IMR-90 (cell line): ENCODE measurements around the gene IL10. TPM values are rescaled to one million over a fixed set of nuclear protein-coding genes. Genes with fewer than 3 reads are reported as not detected.

ENCODE experiments used
- ATAC-seq: fragments of 200-7000 bp; cut with Tn5 transposase; 2 replicates; pipeline ENCODE4 v1.9.1; 2020; ENCODE audit warnings: low read depth, mild to moderate bottlenecking, moderate library complexity
- BruUV-seq: library from RNA; stranded (reverse); fragments of 400-500 nt; replicated peaks from 2 replicates; lab custom pipeline; 2021; lab: Mats Ljungman, UMichigan
- CTCF ChIA-PET: fragments of 300-600 bp; formaldehyde crosslinking; extraction: SDS; loops from one replicate; lab custom pipeline; 2021; ENCODE audit warnings: antibody characterized with exemption; lab: Yijun Ruan, JAX
- POLR2A ChIA-PET: fragments of 300-600 bp; sonication (Branson Sonifier 250); formaldehyde crosslinking; loops from one replicate; lab custom pipeline; 2022; ENCODE audit warnings: antibody characterized with exemption; ENCODE audit not compliant: unreplicated experiment; lab: Charles Lee
- DNase-seq: peaks from one replicate; pipeline ENCODE4 v3.0.0; 2013
- H2AFZ ChIP-seq: replicated peaks from 2 replicates; pipeline ENCODE3; 2013; ENCODE audit warnings: low read length, mild to moderate bottlenecking; ENCODE audit not compliant: poor library complexity
- H2AK5ac ChIP-seq: 2 replicates; pipeline ENCODE4 v1.6.1; 2013; ENCODE audit warnings: low read depth, low read length, inconsistent platforms
- H2AK9ac ChIP-seq: replicated peaks from 2 replicates; pipeline ENCODE3; 2013; ENCODE audit warnings: mild to moderate bottlenecking, low read depth, low read length, moderate library complexity; ENCODE audit not compliant: poor library complexity
- H2BK120ac ChIP-seq: 2 replicates; pipeline ENCODE4 v1.6.1; 2013; ENCODE audit warnings: low read depth, low read length, inconsistent platforms
- H2BK15ac ChIP-seq: 3 replicates; pipeline ENCODE4 v1.6.1; 2013; ENCODE audit warnings: low read depth, low read length, inconsistent platforms
- H2BK20ac ChIP-seq: 2 replicates; pipeline ENCODE4 v1.6.1; 2013; ENCODE audit warnings: low read depth, mild to moderate bottlenecking, inconsistent platforms, low read length, moderate library complexity
- H2BK5ac ChIP-seq: 2 replicates; pipeline ENCODE4 v1.6.1; 2013; ENCODE audit warnings: mild to moderate bottlenecking, low read depth, low read length, inconsistent platforms; ENCODE audit not compliant: poor library complexity, severe bottlenecking
- H3K14ac ChIP-seq: replicated peaks from 2 replicates; pipeline ENCODE4 v1.6.1; 2013; ENCODE audit warnings: low read depth, low read length, inconsistent platforms
- H3K18ac ChIP-seq: 2 replicates; pipeline ENCODE4 v1.6.1; 2013; ENCODE audit warnings: low read depth, low read length, control low read depth
- H3K23ac ChIP-seq: 2 replicates; pipeline ENCODE4 v1.6.1; 2013; ENCODE audit warnings: low read depth, low read length, inconsistent platforms
- H3K27ac ChIP-seq: 2 replicates; pipeline ENCODE4 v1.5.1; 2013; ENCODE audit warnings: mild to moderate bottlenecking, control low read depth, low read length; ENCODE audit not compliant: insufficient read depth
- H3K27me3 ChIP-seq: 2 replicates; pipeline ENCODE4 v1.6.1; 2013; ENCODE audit warnings: low read length; ENCODE audit not compliant: control insufficient read depth, insufficient read depth
- H3K36me3 ChIP-seq: 2 replicates; pipeline ENCODE4 v1.6.1; 2013; ENCODE audit warnings: low read length, mixed read lengths; ENCODE audit not compliant: control insufficient read depth, insufficient read depth
- H3K4ac ChIP-seq: 2 replicates; pipeline ENCODE4 v1.6.1; 2013; ENCODE audit warnings: low read depth, low read length, inconsistent platforms
- H3K4me1 ChIP-seq: 2 replicates; pipeline ENCODE4 v1.6.1; 2013; ENCODE audit warnings: low read length, mixed read lengths; ENCODE audit not compliant: control insufficient read depth, insufficient read depth
- H3K4me2 ChIP-seq: 2 replicates; pipeline ENCODE4 v1.6.1; 2013; ENCODE audit warnings: low read depth, mild to moderate bottlenecking, control low read depth, low read length, moderate library complexity
- H3K4me3 ChIP-seq: 2 replicates; pipeline ENCODE4 v1.5.1; 2013; ENCODE audit warnings: low read depth, mild to moderate bottlenecking, control low read depth, low read length, moderate library complexity; ENCODE audit not compliant: insufficient read depth
- H3K56ac ChIP-seq: 2 replicates; pipeline ENCODE4 v1.6.1; 2013; ENCODE audit warnings: low read length, inconsistent platforms; ENCODE audit not compliant: insufficient read depth; ENCODE audit errors: extremely low read depth
- H3K79me1 ChIP-seq, 2 experiments: 2 replicates each; pipeline ENCODE4 v1.6.1; 2013; ENCODE audit warnings: low read length in 2 of 2, inconsistent platforms in 1 of 2, low read depth in 1 of 2
- H3K9ac ChIP-seq: 2 replicates; pipeline ENCODE4 v1.6.1; 2013; ENCODE audit warnings: low read depth, low read length, control low read depth
- H3K9me1 ChIP-seq: 2 replicates; pipeline ENCODE4 v1.6.1; 2013; ENCODE audit warnings: low read length, inconsistent platforms; ENCODE audit not compliant: insufficient read depth
- H3K9me3 ChIP-seq: 2 replicates; pipeline ENCODE4 v1.6.1; 2013; ENCODE audit warnings: low read length; ENCODE audit not compliant: control insufficient read depth, insufficient read depth
- H4K20me1 ChIP-seq: 2 replicates; pipeline ENCODE4 v1.6.1; 2013; ENCODE audit warnings: low read length, inconsistent platforms; ENCODE audit not compliant: insufficient read depth
- H4K5ac ChIP-seq: 2 replicates; pipeline ENCODE4 v1.6.1; 2013; ENCODE audit warnings: mild to moderate bottlenecking, low read depth, low read length, control low read depth
- H4K8ac ChIP-seq, 2 experiments: 2 replicates each; pipeline ENCODE4 v1.6.1; 2013; ENCODE audit warnings: low read depth in 2 of 2, low read length in 2 of 2, control low read depth in 1 of 2, inconsistent platforms in 1 of 2
- H4K91ac ChIP-seq: 2 replicates; pipeline ENCODE4 v1.6.1; 2013; ENCODE audit warnings: low read depth, low read length, inconsistent platforms; ENCODE audit not compliant: insufficient read depth
- BHLHE40 ChIP-seq: fragments of 150-350 bp; IDR thresholded peaks from 2 replicates; pipeline ENCODE4 v1.6.1; 2016; ENCODE audit warnings: mild to moderate bottlenecking, low read depth, low read length
- CEBPB ChIP-seq: IDR thresholded peaks from 2 replicates; pipeline ENCODE4 v1.6.1; 2012; ENCODE audit warnings: low read depth, low read length, improper control_type of control experiment
- CTCF ChIP-seq: conservative IDR thresholded peaks from 2 replicates; pipeline ENCODE4 v1.5.1; 2012; ENCODE audit warnings: mild to moderate bottlenecking, low read depth, low read length, improper control_type of control experiment
- ELK1 ChIP-seq: fragments of 150-350 bp; IDR thresholded peaks from 2 replicates; pipeline ENCODE4 v1.6.1; 2016; ENCODE audit warnings: low read depth, mild to moderate bottlenecking, low read length, moderate library complexity, borderline replicate concordance
- FOS ChIP-seq: fragments of 150-350 bp; IDR thresholded peaks from 2 replicates; pipeline ENCODE4 v1.6.1; 2016; ENCODE audit warnings: low read depth, low read length
- MAFK ChIP-seq: IDR thresholded peaks from 2 replicates; pipeline ENCODE4 v1.6.1; 2012; ENCODE audit warnings: low read depth, low read length, improper control_type of control experiment
- MAZ ChIP-seq: IDR thresholded peaks from 2 replicates; pipeline ENCODE4 v1.6.1; 2012; ENCODE audit warnings: low read depth, mild to moderate bottlenecking, low read length, improper control_type of control experiment, moderate library complexity, borderline replicate concordance
- MXI1 ChIP-seq: IDR thresholded peaks from 2 replicates; pipeline ENCODE4 v1.6.1; 2012; ENCODE audit warnings: low read depth, mild to moderate bottlenecking, low read length, moderate library complexity, borderline replicate concordance
- NFE2L2 ChIP-seq: fragments of 150-350 bp; IDR thresholded peaks from 2 replicates; pipeline ENCODE4 v1.6.1; 2016; ENCODE audit warnings: low read depth, mild to moderate bottlenecking, low read length
- RAD21 ChIP-seq: IDR thresholded peaks from 2 replicates; pipeline ENCODE4 v1.6.1; 2012; ENCODE audit warnings: low read length, improper control_type of control experiment
- RCOR1 ChIP-seq: IDR thresholded peaks from 2 replicates; pipeline ENCODE4 v1.6.1; 2012; ENCODE audit warnings: mild to moderate bottlenecking, low read length, improper control_type of control experiment; ENCODE audit not compliant: insufficient replicate concordance
- RFX5 ChIP-seq: IDR thresholded peaks from 2 replicates; pipeline ENCODE4 v1.8.0; 2012; ENCODE audit warnings: low read depth, mild to moderate bottlenecking, low read length, moderate library complexity
- WGBS, 2 experiments: methylation state at CpG; one replicate each; pipeline versions ENCODE4 v1.1.5 to v1.1.7; 2013; ENCODE audit warnings: missing lambda C conversion rate in 2 of 2; ENCODE audit not compliant: insufficient read length in 1 of 2; ENCODE audit errors: extremely low coverage in 2 of 2; 5-methylcytosine and 5-hydroxymethylcytosine counted together
- dilution Hi-C: fragments of 300-500 bp; cut with HindIII; formaldehyde crosslinking; loops from one replicate; pipeline ENCODE4 v1.14.3; 2018; ENCODE audit warnings: low sequenced_read_pairs; ENCODE audit not compliant: unreplicated experiment
- in situ Hi-C: fragments of 300-500 bp; cut with MboI; formaldehyde crosslinking; loops from 3 replicates; pipeline ENCODE4 v1.14.3; 2019; ENCODE audit warnings: low sequenced_read_pairs, inconsistent platforms, mixed read lengths
- intact Hi-C: fragments of 100-400 bp; cut with micrococcal nuclease; formaldehyde crosslinking; loops from 2 replicates; pipeline ENCODE4 v1.10.0; 2022
- polyA plus RNA-seq, 3 experiments: library from polyadenylated mRNA; depleted of rRNA; stranded (reverse); fragments of >200 nt; gene quantifications; 2 replicates each; pipeline ENCODE4 v1.2.3, GENCODE V29; 2012; ENCODE audit warnings: low replicate concordance in 1 of 3
- total RNA-seq: library from RNA; depleted of rRNA; stranded (reverse); fragments of >200 nt; gene quantifications from 2 replicates; pipeline ENCODE4 v1.2.3, GENCODE V29; 2012

The IL10 gene
- total and polyA plus RNA-seq, 2 of the 4 experiments (the other 2 are of a cell fraction): not detected

GRCh38 chr1:206737729-206738201, 34.5 kb downstream of the IL10 start:
- H3K14ac ChIP-seq: no peak overlapping the region
- dilution Hi-C loops (no loop called here), in situ Hi-C loops (loop anchor here (5.0 kb wide), 2 partner anchors 70 to 175 kb away; no protein-coding TSS in a partner anchor), intact Hi-C loops (loop anchor here (5.0 to 10.0 kb wide), 2 partner anchors 247 to 765 kb away; no protein-coding TSS in a partner anchor)
- CTCF ChIA-PET: no interaction called here
- no peak overlapping the region for H3K56ac ChIP-seq
- peaks cover 21% of the 10 kb centered on the region for H3K9me1 ChIP-seq
- H4K91ac ChIP-seq: no peak overlapping the region
- peaks cover 13% of the 10 kb centered on the region for H3K4me1 ChIP-seq
- POLR2A ChIA-PET: no interaction called here
- H4K8ac ChIP-seq: no peak overlapping the region
- H4K5ac ChIP-seq: no peak overlapping the region
- no peaks in the 10 kb centered on the region for H3K9me3 ChIP-seq
- no peak overlapping the region for H2BK15ac ChIP-seq
- no peak overlapping the region for H3K23ac ChIP-seq
- peaks cover 15% of the 10 kb centered on the region; the same call in 1 of the 2 replicates for H4K20me1 ChIP-seq
- no TSS peak for BruUV-seq
- WGBS, 2 experiments: no CpG with 5 or more reads among the region's 3 CpGs
- no peak overlapping the region for H2AK5ac ChIP-seq
- no peak overlapping the region for H3K27ac ChIP-seq
- no peak overlapping the region for H3K18ac ChIP-seq
- H3K4me2 ChIP-seq: no peak overlapping the region
- no peak overlapping the region for H2BK5ac ChIP-seq
- H3K27me3 ChIP-seq: no peaks in the 10 kb centered on the region
- no peak for ATAC-seq
- H3K36me3 ChIP-seq: peaks cover 22% of the 10 kb centered on the region
- H2AFZ ChIP-seq: no peak overlapping the region
- no peak overlapping the region for H3K4ac ChIP-seq
- H2BK120ac ChIP-seq: no peak overlapping the region
- H3K4me3 ChIP-seq: no peak overlapping the region
- no peak overlapping the region for H3K9ac ChIP-seq
- DNase-seq: no peak
- H2AK9ac ChIP-seq: no peak overlapping the region
- TF ChIP-seq CEBPB (no peak), RCOR1 (no peak), MAFK (no peak), NFE2L2 (no peak), MXI1 (no peak), FOS (no peak), MAZ (no peak), CTCF (no peak), BHLHE40 (no peak), ELK1 (no peak), RFX5 (no peak), RAD21 (no peak)
- no peak overlapping the region for H2BK20ac ChIP-seq
- peaks cover 0 to 42% of the 10 kb centered on the region in 2 experiments; a peak in 2 of 4 replicates for H3K79me1 ChIP-seq
